Transverse colon (tissue), 4 donors: ENCODE measurements around the gene MAN1C1. TPM values are rescaled to one million over a fixed set of nuclear protein-coding genes. Genes with fewer than 3 reads are reported as not detected.

ENCODE experiments used
- DNase-seq: peaks from one replicate; pipeline ENCODE4 v3.0.0-alpha.2; 2019
- H3K27ac ChIP-seq, 4 donors: fragments of 200-600 bp; sonication (generic); 2 replicates each; pipeline ENCODE4 v1.5.1; 2016 to 2018; ENCODE audit warnings: inconsistent platforms in 4 of 4
- H3K27me3 ChIP-seq: fragments of 200-600 bp; sonication (generic); 2 replicates; pipeline ENCODE4 v1.5.1; 2017; ENCODE audit warnings: inconsistent platforms
- H3K36me3 ChIP-seq, 4 donors: fragments of 200-600 bp; sonication (generic); 2 replicates each; pipeline ENCODE4 v1.5.1; 2017 to 2019; ENCODE audit warnings: inconsistent platforms in 4 of 4
- H3K4me1 ChIP-seq, 4 donors: fragments of 200-600 bp; sonication (generic); 2 replicates each; pipeline ENCODE4 v1.5.1; 2017 to 2020; ENCODE audit warnings: inconsistent platforms in 4 of 4
- H3K4me3 ChIP-seq, 4 donors: fragments of 200-600 bp; sonication (generic); 1 replicate in 1 of 4; 2 replicates in 3 of 4; pipeline versions ENCODE4 v1.5.1 to v1.6.1; 2017 to 2019; ENCODE audit warnings: inconsistent platforms in 4 of 4
- H3K9me3 ChIP-seq, 2 donors: fragments of 200-600 bp; sonication (generic); 2 replicates each; pipeline ENCODE4 v1.5.1; 2017 to 2019; ENCODE audit warnings: inconsistent platforms in 2 of 2
- EP300 ChIP-seq: sonication (generic); formaldehyde crosslinking; IDR thresholded peaks from one replicate; pipeline ENCODE4 v1.6.1; 2017; ENCODE audit warnings: antibody characterized with exemption, low read depth
- POLR2A ChIP-seq: fragments of 450-650 bp; IDR thresholded peaks from one replicate; pipeline ENCODE4 v1.6.1; 2016; ENCODE audit warnings: antibody characterized with exemption, mild to moderate bottlenecking, moderate library complexity
- POLR2AphosphoS5 ChIP-seq, 3 donors: sonication (generic); formaldehyde crosslinking; IDR thresholded peaks; one replicate each; pipeline ENCODE4 v1.6.1; 2016; ENCODE audit warnings: antibody characterized with exemption in 3 of 3
- WGBS, 2 donors: methylation state at CpG; one replicate each; pipeline ENCODE4 v1.1.5; 2018; ENCODE audit warnings: low coverage in 1 of 2; 5-methylcytosine and 5-hydroxymethylcytosine counted together
- in situ Hi-C, 4 donors: fragments of 200-750 bp; cut with MboI; loops; one replicate each; pipeline versions ENCODE4 v1.15.0 to v1.15.1; 2017; ENCODE audit warnings: low sequenced_read_pairs in 3 of 4, low pct_ligation_motif_present in 1 of 4, low pct_unique_long_range_greater_than_20kb in 1 of 4
- intact Hi-C: fragments of 100-400 bp; cut with DNase I; formaldehyde crosslinking; loops from one replicate; pipeline ENCODE4 v1.15.1; 2023; ENCODE audit warnings: low total_unique reads
- total RNA-seq, 4 donors: library from RNA; depleted of rRNA; stranded (reverse); fragments of >200 nt; gene quantifications; one replicate each; pipeline ENCODE4 v1.1.0, GENCODE V29; 2016
- TF ChIP-seq, protein P1 (sequence below), 5 experiments: fragments of 200-600 bp in 3 of 5; fragments of 450-650 bp in 2 of 5; sonication (generic) in 3 of 5; IDR thresholded peaks; 1 replicate in 2 of 5; 2 replicates in 3 of 5; pipeline ENCODE4 v1.5.1; 2016 to 2017; ENCODE audit warnings: antibody characterized with exemption in 5 of 5, inconsistent platforms in 3 of 5, mild to moderate bottlenecking in 2 of 5, moderate library complexity in 1 of 5

MAN1C1 gene
- total RNA-seq, 4 donors from 2014 or later: 2.4 to 6.8 (median 4.3) TPM

DNA sequence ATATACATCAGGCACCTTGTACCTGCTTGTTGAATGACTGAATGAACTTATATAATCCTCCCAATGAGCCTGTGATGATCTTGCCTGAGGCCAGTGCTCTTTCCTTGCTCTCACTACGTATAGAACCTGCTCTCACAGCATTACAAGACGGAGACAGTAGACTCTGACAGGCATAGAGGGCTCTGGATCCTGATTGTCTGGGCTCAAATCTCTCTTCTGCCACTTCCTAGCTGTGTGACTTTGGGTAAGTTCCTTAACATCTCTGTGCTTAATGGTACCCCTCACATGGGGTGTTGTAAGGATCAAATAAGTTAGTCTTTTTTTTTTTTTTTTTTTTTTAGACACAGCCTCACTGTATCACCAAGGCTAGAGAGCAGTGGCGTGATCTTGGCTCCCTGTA, 4.2 kb upstream of the MAN1C1 start:
- H3K27ac ChIP-seq: no peak overlapping the region
- H3K27me3 ChIP-seq: peaks cover 33% of the 10 kb centered on the region
- no peaks in the 10 kb centered on the region for H3K36me3 ChIP-seq
- intact Hi-C loops: loop anchor here (5.0 kb wide), 1 partner anchor 185 kb away; no protein-coding TSS in a partner anchor
- TF ChIP-seq, protein P1, sequence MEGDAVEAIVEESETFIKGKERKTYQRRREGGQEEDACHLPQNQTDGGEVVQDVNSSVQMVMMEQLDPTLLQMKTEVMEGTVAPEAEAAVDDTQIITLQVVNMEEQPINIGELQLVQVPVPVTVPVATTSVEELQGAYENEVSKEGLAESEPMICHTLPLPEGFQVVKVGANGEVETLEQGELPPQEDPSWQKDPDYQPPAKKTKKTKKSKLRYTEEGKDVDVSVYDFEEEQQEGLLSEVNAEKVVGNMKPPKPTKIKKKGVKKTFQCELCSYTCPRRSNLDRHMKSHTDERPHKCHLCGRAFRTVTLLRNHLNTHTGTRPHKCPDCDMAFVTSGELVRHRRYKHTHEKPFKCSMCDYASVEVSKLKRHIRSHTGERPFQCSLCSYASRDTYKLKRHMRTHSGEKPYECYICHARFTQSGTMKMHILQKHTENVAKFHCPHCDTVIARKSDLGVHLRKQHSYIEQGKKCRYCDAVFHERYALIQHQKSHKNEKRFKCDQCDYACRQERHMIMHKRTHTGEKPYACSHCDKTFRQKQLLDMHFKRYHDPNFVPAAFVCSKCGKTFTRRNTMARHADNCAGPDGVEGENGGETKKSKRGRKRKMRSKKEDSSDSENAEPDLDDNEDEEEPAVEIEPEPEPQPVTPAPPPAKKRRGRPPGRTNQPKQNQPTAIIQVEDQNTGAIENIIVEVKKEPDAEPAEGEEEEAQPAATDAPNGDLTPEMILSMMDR (IDR thresholded peaks at IDR 0.05): no peak
- no peak for TF ChIP-seq POLR2A
- TF ChIP-seq EP300: no peak
- TF ChIP-seq POLR2AphosphoS5 (IDR thresholded peaks at IDR 0.05): no peak
- H3K9me3 ChIP-seq: no peaks in the 10 kb centered on the region
- no peak overlapping the region for H3K4me3 ChIP-seq
- in situ Hi-C loops: loop anchor here (5.0 to 25.0 kb wide), 3 partner anchors 175 to 185 kb away; no protein-coding TSS in a partner anchor
- H3K4me1 ChIP-seq: peaks cover 6 to 30% (median 11%) of the 10 kb centered on the region in 4 donors
- no peak for DNase-seq
- 67 to 82% methylated on average over 2 to 3 of the region's 3 CpGs for WGBS, 2 donors

DNA sequence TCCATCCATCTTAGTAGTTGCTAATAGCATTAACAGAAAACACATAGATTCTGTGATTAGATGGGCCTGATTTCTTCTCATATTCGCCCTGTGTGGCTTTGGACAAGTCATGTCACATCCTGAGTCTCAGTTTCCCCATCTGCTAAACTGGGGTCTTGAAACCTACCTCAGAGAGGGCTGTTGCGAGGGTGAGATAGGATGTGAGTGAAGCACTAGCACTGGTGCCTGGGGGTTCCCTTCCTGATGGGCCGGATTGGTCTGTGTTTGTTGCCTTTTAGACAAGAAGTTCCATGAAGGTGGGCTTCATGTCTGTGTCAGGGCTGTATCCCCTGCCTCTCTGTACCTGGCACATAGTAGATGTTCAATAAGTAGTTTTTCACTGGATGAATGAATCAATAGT, 3.5 kb upstream of the MAN1C1 start:
- WGBS, 2 donors: 88% methylated on average over 3 of the region's 3 CpGs; no CpG with 5 or more reads in 1 of the 2 donors
- intact Hi-C loops (loop anchor here (5.0 kb wide), 1 partner anchor 184 kb away; no protein-coding TSS in a partner anchor), in situ Hi-C loops (loop anchor here (5.0 to 25.0 kb wide), 3 partner anchors 174 to 184 kb away; no protein-coding TSS in a partner anchor)
- H3K27me3 ChIP-seq: peaks cover 40% of the 10 kb centered on the region
- H3K27ac ChIP-seq: no peak overlapping the region
- peaks cover 12 to 37% (median 17%) of the 10 kb centered on the region in 4 donors for H3K4me1 ChIP-seq
- H3K9me3 ChIP-seq: no peaks in the 10 kb centered on the region
- TF ChIP-seq POLR2AphosphoS5 (IDR thresholded peaks at IDR 0.05) (no peak), POLR2A (no peak), EP300 (no peak)
- TF ChIP-seq, protein P1 (IDR thresholded peaks at IDR 0.05): no peak
- no peaks in the 10 kb centered on the region for H3K36me3 ChIP-seq
- DNase-seq: no peak
- no peak overlapping the region for H3K4me3 ChIP-seq

DNA sequence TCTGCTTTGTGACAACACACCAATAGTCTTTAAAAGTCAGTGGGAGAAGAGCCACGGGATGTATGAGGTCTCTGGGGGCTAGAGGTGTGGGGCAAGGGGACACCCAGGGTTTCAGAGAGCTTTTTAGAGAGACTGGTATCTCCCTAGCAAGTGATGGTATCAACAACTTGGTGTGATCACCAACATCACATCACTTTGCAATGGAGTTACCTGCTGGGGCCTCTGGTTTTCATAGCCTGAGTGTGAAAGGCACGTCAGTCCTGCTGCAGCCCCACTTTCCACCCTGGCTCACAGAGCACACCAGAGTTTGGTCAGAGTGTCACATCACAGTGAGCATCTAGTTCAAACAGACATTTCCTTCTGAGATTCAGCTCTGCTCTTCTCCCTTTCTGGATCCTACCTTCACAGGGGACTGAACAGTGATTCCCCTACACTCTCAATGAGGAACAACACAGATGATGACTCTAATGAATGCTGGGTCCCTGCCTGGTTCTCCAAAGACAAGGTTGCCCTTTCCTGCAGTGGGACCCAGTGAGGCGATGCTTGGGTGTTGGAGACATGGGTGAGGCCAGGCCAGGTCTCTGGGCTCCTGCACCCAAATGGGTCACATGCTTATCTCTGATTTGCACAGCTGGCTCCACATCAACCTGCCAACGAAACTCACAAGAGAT, 2.0 kb upstream of the MAN1C1 start:
- no peak for DNase-seq
- peaks cover 16 to 41% (median 27%) of the 10 kb centered on the region in 4 donors for H3K4me1 ChIP-seq
- in situ Hi-C loops: loop anchor here (5.0 to 25.0 kb wide), 3 partner anchors 173 to 183 kb away; no protein-coding TSS in a partner anchor
- WGBS, 2 donors: 67% methylated on average over 4 of the region's 4 CpGs; no CpG with 5 or more reads in 1 of the 2 donors
- TF ChIP-seq, protein P1 (IDR thresholded peaks at IDR 0.05): no peak
- no peak for TF ChIP-seq POLR2AphosphoS5 (IDR thresholded peaks at IDR 0.05)
- TF ChIP-seq EP300: no peak
- no peak for TF ChIP-seq POLR2A
- no peak overlapping the region for H3K27ac ChIP-seq
- peaks cover 40% of the 10 kb centered on the region for H3K27me3 ChIP-seq
- no peaks in the 10 kb centered on the region for H3K9me3 ChIP-seq
- H3K36me3 ChIP-seq: no peaks in the 10 kb centered on the region
- no peak overlapping the region for H3K4me3 ChIP-seq
- intact Hi-C loops: loop anchor here (5.0 kb wide), 2 partner anchors 128 to 183 kb away; no protein-coding TSS in a partner anchor

DNA sequence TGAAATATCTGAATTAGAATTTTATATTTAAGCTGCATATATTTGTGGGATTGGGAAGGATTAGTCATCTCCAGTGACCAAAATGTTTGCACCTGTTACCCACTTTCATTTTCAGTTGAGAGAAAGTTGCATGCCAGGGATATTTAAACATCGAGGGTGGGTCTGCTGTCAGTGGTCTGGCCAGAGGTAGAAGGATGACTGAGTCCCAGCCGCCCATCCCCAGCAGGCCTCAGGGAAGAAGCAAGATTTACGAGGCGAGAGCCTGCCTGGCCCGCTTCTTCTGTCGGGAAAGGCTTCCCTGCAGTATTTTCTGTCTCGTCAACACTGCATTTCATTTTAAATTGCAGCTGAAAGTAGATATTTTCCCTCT, 1.4 kb upstream of the MAN1C1 start:
- no peaks in the 10 kb centered on the region for H3K9me3 ChIP-seq
- H3K4me3 ChIP-seq: no peak overlapping the region
- no peak for DNase-seq
- intact Hi-C loops (loop anchor here (5.0 kb wide), 1 partner anchor 127 kb away; no protein-coding TSS in a partner anchor), in situ Hi-C loops (loop anchor here in 3 of 4 donors (10.0 to 25.0 kb wide), 2 partner anchors 172 to 180 kb away; no protein-coding TSS in a partner anchor)
- peaks cover 34% of the 10 kb centered on the region for H3K27me3 ChIP-seq
- peak overlapping the region in 3 of 4 donors; percentile 77 to 90 (median 86) for H3K27ac ChIP-seq
- H3K36me3 ChIP-seq: no peaks in the 10 kb centered on the region
- peaks cover 13 to 42% (median 28%) of the 10 kb centered on the region in 4 donors for H3K4me1 ChIP-seq
- WGBS, 2 donors: 20 to 44% methylated on average over 2 to 7 of the region's 7 CpGs
- TF ChIP-seq POLR2AphosphoS5 (IDR thresholded peaks at IDR 0.05): no peak
